Calu3 (cell line): ENCODE measurements around the gene MACROD2. TPM values are rescaled to one million over a fixed set of nuclear protein-coding genes. Genes with fewer than 3 reads are reported as not detected.

Experiments used
- BruUV-seq: library from RNA; stranded (reverse); fragments of 400-500 nt; replicated peaks from 2 replicates; lab custom pipeline; 2021; lab: Mats Ljungman, UMichigan
- CTCF ChIA-PET: fragments of 300-600 bp; sonication (Branson Sonifier 250); formaldehyde crosslinking; loops from one replicate; lab custom pipeline; 2022; ENCODE audit warnings: antibody characterized with exemption; lab: Charles Lee
- DNase-seq: peaks from one replicate; pipeline ENCODE4 v3.0.0; 2022
- H3K27ac Mint-ChIP-seq: one replicate; pipeline ENCODE4 v1.8.0; 2022; ENCODE audit warnings: mixed read lengths; ENCODE audit not compliant: unreplicated experiment
- H3K27me3 Mint-ChIP-seq: one replicate; pipeline ENCODE4 v1.8.0; 2022; ENCODE audit warnings: mixed read lengths; ENCODE audit not compliant: unreplicated experiment
- H3K36me3 Mint-ChIP-seq: one replicate; pipeline ENCODE4 v1.8.0; 2022; ENCODE audit warnings: mild to moderate bottlenecking, moderate library complexity, mixed read lengths; ENCODE audit not compliant: insufficient read depth, unreplicated experiment
- H3K4me1 Mint-ChIP-seq: one replicate; pipeline ENCODE4 v1.8.0; 2022; ENCODE audit warnings: mild to moderate bottlenecking, low read depth, mixed read lengths; ENCODE audit not compliant: unreplicated experiment
- H3K4me3 Mint-ChIP-seq: one replicate; pipeline ENCODE4 v1.8.0; 2022; ENCODE audit warnings: mild to moderate bottlenecking, low read depth, moderate library complexity, mixed read lengths; ENCODE audit not compliant: unreplicated experiment
- H3K9me3 Mint-ChIP-seq: one replicate; pipeline ENCODE4 v1.8.0; 2022; ENCODE audit warnings: low read depth, mixed read lengths; ENCODE audit not compliant: unreplicated experiment
- intact Hi-C: fragments of 100-400 bp; cut with micrococcal nuclease; formaldehyde crosslinking; loops from one replicate; pipeline ENCODE4 v1.10.0; 2022; ENCODE audit not compliant: unreplicated experiment
- total RNA-seq: library from RNA; stranded (reverse); gene quantifications from 2 replicates; pipeline ENCODE4 v1.2.3, GENCODE V29; 2022
- TF ChIP-seq, protein P1 (sequence below): fragments of 200-600 bp; IDR thresholded peaks from one replicate; pipeline ENCODE4 v1.8.0; 2022; ENCODE audit warnings: antibody characterized with exemption; ENCODE audit not compliant: unreplicated experiment

MACROD2 gene
- total RNA-seq, 1 experiment from 2014 or later: 29.4 TPM

DNA sequence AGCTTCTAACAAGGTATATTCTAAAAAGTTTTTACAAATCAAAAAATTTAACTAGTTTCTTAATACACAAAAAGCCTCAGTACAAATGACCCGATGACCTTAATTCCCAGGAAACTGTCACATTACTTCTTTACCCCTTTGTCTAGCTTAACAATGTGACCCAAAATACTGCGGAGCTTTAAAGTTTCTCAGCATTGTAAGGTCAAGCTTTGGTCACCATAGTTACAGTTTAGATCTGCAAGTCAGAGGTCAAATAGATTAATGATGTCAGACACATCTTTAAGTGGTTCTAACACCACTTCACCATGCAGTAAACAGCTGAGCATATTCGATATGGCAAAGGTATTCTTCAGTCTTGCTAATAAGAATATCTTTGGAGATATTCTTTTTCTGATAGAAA, 378.9 kb downstream of the MACROD2 start:
- TF ChIP-seq, protein P1, sequence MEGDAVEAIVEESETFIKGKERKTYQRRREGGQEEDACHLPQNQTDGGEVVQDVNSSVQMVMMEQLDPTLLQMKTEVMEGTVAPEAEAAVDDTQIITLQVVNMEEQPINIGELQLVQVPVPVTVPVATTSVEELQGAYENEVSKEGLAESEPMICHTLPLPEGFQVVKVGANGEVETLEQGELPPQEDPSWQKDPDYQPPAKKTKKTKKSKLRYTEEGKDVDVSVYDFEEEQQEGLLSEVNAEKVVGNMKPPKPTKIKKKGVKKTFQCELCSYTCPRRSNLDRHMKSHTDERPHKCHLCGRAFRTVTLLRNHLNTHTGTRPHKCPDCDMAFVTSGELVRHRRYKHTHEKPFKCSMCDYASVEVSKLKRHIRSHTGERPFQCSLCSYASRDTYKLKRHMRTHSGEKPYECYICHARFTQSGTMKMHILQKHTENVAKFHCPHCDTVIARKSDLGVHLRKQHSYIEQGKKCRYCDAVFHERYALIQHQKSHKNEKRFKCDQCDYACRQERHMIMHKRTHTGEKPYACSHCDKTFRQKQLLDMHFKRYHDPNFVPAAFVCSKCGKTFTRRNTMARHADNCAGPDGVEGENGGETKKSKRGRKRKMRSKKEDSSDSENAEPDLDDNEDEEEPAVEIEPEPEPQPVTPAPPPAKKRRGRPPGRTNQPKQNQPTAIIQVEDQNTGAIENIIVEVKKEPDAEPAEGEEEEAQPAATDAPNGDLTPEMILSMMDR: no peak
- H3K4me1 Mint-ChIP-seq: no peaks in the 10 kb centered on the region
- no peak overlapping the region for H3K27ac Mint-ChIP-seq
- H3K4me3 Mint-ChIP-seq: no peak overlapping the region
- CTCF ChIA-PET: no interaction called here
- no TSS peak for BruUV-seq
- DNase-seq: no peak
- H3K36me3 Mint-ChIP-seq: no peaks in the 10 kb centered on the region
- no peaks in the 10 kb centered on the region for H3K27me3 Mint-ChIP-seq
- intact Hi-C loops: no loop called here
- no peaks in the 10 kb centered on the region for H3K9me3 Mint-ChIP-seq

DNA sequence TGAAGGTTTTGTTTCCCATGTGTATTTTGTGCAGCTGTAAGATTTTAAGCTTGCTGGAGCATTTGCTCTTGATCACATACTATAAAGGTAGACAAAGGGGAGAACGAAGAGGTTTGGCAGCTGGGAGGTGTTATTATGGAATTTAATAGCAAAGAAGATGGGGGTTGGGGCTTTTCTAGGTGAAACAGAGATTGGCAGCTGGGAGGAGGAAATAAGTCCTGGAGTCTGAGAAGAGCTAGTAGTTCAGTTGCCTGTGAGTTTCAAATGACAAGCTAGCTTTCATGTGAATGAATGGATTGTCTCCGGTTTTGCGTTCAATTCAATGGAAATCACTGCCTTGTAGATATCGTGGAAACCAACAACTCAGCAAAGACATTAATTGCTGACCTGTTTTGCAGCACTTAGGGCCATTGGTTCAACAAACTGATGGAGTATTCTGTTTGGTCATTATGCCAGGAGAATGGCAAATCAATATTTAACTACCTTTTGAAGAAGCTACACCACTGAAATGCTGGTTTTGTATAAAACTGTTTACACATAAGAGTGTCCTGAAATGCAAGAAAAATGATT, 380.2 kb downstream of the MACROD2 start:
- no peaks in the 10 kb centered on the region for H3K9me3 Mint-ChIP-seq
- no peaks in the 10 kb centered on the region for H3K27me3 Mint-ChIP-seq
- H3K36me3 Mint-ChIP-seq: no peaks in the 10 kb centered on the region
- H3K27ac Mint-ChIP-seq: no peak overlapping the region
- H3K4me1 Mint-ChIP-seq: no peaks in the 10 kb centered on the region
- intact Hi-C loops: no loop called here
- H3K4me3 Mint-ChIP-seq: no peak overlapping the region
- no peak for DNase-seq
- CTCF ChIA-PET: no interaction called here
- TF ChIP-seq, protein P1: no peak
- no TSS peak for BruUV-seq

DNA sequence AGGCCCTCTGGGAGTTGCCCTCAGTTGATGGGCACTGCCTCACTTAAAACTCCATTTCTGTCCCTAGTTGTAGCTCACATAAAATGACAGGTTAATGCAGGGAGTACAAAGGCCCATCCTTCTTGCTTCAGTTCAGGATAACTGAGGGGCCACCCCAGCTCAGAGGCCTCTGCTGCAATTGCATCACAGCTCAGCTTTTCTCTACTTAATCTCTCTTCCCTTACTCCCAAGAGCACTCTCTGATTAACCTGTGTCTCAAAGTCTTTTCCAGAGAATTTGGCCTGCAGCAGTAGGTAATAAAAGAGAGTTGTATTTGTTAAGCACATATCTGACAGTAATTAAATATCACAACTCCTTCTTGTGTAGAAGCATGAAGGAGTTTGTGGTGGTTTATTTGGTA, 383.0 kb downstream of the MACROD2 start:
- Mint-ChIP-seq H3K27ac (no peak overlapping the region), H3K4me3 (no peak overlapping the region), H3K4me1 (no peaks in the 10 kb centered on the region), H3K9me3 (no peaks in the 10 kb centered on the region), H3K27me3 (no peaks in the 10 kb centered on the region), H3K36me3 (no peaks in the 10 kb centered on the region)
- DNase-seq: no peak
- CTCF ChIA-PET: no interaction called here
- no TSS peak for BruUV-seq
- TF ChIP-seq, protein P1: no peak
- intact Hi-C loops: no loop called here

DNA sequence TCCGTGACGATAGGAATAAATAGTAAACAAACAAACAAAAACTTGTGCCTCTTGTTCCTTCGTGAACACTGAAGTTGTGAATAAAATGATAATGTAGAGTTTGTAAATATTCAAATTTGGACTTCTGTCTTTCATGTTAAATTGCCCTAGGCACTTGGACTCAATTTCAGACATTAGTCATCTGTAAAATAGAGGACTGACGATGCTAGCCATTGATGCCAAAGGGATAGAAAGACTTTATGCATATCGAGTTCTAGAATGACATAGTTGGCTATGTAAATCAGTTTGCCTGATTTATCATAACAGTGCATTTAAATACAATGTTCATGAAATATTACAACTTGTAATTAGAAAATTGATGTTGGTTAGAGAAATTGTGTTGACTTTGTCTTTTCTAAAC, 388.0 kb downstream of the MACROD2 start:
- CTCF ChIA-PET: no interaction called here

More for the DNA sequence above, 388.0 kb downstream of the MACROD2 start:
- Mint-ChIP-seq H3K4me1 (no peaks in the 10 kb centered on the region), H3K9me3 (peaks cover 5% of the 10 kb centered on the region), H3K36me3 (no peaks in the 10 kb centered on the region), H3K27ac (no peak overlapping the region), H3K27me3 (no peaks in the 10 kb centered on the region), H3K4me3 (no peak overlapping the region)
- intact Hi-C loops: no loop called here
- no TSS peak for BruUV-seq
- TF ChIP-seq, protein P1: no peak
- no peak for DNase-seq
